Lung (tissue), 12 donors: ENCODE results near the gene TGFA. TPM values are rescaled to one million over a fixed set of nuclear protein-coding genes. Genes with fewer than 3 reads are reported as not detected.

Source experiments
- ATAC-seq: fragments of 200-7000 bp; cut with Tn5 transposase; one replicate; pipeline ENCODE4 v1.9.1; 2020; ENCODE audit warnings: moderate number of reproducible peaks; ENCODE audit not compliant: insufficient read depth, low FRiP score
- DNase-seq, 3 donors: peaks; one replicate each; pipeline ENCODE4 v3.0.0-alpha.2; 2013 to 2017
- H3K27ac ChIP-seq, 2 donors: one replicate each; pipeline ENCODE4 v1.5.1; 2013; ENCODE audit warnings: mild to moderate bottlenecking in 2 of 2, moderate library complexity in 2 of 2, control low read depth in 1 of 2, inconsistent platforms in 1 of 2, low read depth in 1 of 2, low read length in 1 of 2
- H3K27me3 ChIP-seq, 3 donors: one replicate each; pipeline ENCODE4 v1.5.1; 2013; ENCODE audit warnings: low read length in 2 of 3; ENCODE audit not compliant: control insufficient read depth in 3 of 3, insufficient read depth in 3 of 3
- H3K36me3 ChIP-seq, 4 donors: one replicate each; pipeline ENCODE4 v1.5.1; 2013; ENCODE audit warnings: low read length in 4 of 4, mild to moderate bottlenecking in 1 of 4, moderate library complexity in 1 of 4; ENCODE audit not compliant: control insufficient read depth in 4 of 4, insufficient read depth in 4 of 4
- H3K4me1 ChIP-seq, 5 donors: one replicate each; pipeline ENCODE4 v1.5.1; 2013; ENCODE audit warnings: low read length in 5 of 5, mild to moderate bottlenecking in 2 of 5, moderate library complexity in 1 of 5; ENCODE audit not compliant: control insufficient read depth in 5 of 5, insufficient read depth in 5 of 5
- H3K4me3 ChIP-seq: one replicate; pipeline ENCODE4 v1.5.1; 2013; ENCODE audit warnings: mild to moderate bottlenecking, control low read depth, moderate library complexity
- H3K9ac ChIP-seq, 2 donors: one replicate each; pipeline ENCODE4 v1.5.1; 2013; ENCODE audit warnings: low read length in 2 of 2, control low read depth in 1 of 2; ENCODE audit not compliant: insufficient read depth in 1 of 2
- H3K9me3 ChIP-seq, 4 donors: one replicate each; pipeline ENCODE4 v1.5.1; 2013; ENCODE audit warnings: low read length in 3 of 4, mild to moderate bottlenecking in 1 of 4, moderate library complexity in 1 of 4; ENCODE audit not compliant: control insufficient read depth in 4 of 4, insufficient read depth in 3 of 4
- WGBS, 2 donors: extraction: QIAGEN DNeasy Blood & Tissue Kit; methylation state at CpG; one replicate each; pipeline ENCODE4 v1.1.7; 2013; 5-methylcytosine and 5-hydroxymethylcytosine counted together
- polyA plus RNA-seq, 2 donors: library from polyadenylated mRNA; stranded (reverse); fragments of 200-250 nt; gene quantifications; one replicate each; pipeline ENCODE4 v1.2.1, GENCODE V29; 2013
- total RNA-seq, 2 donors: library from RNA; depleted of rRNA in 1 of 2; stranded (reverse); fragments of >200 nt in 1 of 2; gene quantifications; one replicate each; pipeline ENCODE4 v1.2.1, GENCODE V29; 2014 to 2021
- TF ChIP-seq, protein P1 (sequence below): IDR thresholded peaks from 2 replicates; pipeline ENCODE4 v1.5.1; 2012; ENCODE audit warnings: mild to moderate bottlenecking; ENCODE audit errors: control extremely low read depth, extremely low read depth
- donor health status: control.
- donor health status: control.
- donor health status: Bipolar disorder and iron deficiency.
- donor health status: healthy.
- donor health status: DM: yes; HTN: yes; CAD: no.

TGFA gene
- total and polyA plus RNA-seq, 4 donors: 1.9 to 13.0 (median 7.0) TPM

DNA sequence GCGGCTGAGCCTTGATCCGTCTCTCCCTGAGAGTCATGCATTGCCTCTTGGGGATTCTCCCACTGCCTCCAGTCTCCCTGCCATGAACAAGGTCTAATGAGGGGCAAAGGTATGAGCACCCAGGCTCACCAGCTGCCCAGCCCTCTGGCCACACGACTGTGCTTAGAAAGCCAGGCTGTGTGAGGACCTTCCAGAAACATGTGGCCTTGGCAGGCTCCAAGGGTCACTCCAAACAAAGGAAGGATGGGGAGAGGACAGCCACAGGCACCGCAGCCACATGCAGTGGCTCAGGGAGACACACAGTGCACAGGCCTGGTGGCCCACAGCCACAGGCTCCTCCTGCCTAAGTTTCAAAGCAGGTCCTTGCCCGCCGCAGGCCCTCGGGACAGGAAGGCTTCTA is 35.8 kb downstream of the TGFA start:
- Histone ChIP-seq H3K36me3 (no peaks in the 10 kb centered on the region), H3K27me3 (no peaks in the 10 kb centered on the region), H3K27ac (no peak overlapping the region), H3K9ac (no peak overlapping the region), H3K4me1 (peaks cover 0 to 9% (median 0%) of the 10 kb centered on the region in 5 donors), H3K9me3 (peaks cover 0 to 2% (median 0%) of the 10 kb centered on the region in 4 donors), H3K4me3 (no peak overlapping the region)
- no peak for ATAC-seq
- TF ChIP-seq, protein P1, sequence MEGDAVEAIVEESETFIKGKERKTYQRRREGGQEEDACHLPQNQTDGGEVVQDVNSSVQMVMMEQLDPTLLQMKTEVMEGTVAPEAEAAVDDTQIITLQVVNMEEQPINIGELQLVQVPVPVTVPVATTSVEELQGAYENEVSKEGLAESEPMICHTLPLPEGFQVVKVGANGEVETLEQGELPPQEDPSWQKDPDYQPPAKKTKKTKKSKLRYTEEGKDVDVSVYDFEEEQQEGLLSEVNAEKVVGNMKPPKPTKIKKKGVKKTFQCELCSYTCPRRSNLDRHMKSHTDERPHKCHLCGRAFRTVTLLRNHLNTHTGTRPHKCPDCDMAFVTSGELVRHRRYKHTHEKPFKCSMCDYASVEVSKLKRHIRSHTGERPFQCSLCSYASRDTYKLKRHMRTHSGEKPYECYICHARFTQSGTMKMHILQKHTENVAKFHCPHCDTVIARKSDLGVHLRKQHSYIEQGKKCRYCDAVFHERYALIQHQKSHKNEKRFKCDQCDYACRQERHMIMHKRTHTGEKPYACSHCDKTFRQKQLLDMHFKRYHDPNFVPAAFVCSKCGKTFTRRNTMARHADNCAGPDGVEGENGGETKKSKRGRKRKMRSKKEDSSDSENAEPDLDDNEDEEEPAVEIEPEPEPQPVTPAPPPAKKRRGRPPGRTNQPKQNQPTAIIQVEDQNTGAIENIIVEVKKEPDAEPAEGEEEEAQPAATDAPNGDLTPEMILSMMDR: no peak
- no peak for DNase-seq
- WGBS, 2 donors: 75 to 93% methylated on average over 7 of the region's 7 CpGs

DNA sequence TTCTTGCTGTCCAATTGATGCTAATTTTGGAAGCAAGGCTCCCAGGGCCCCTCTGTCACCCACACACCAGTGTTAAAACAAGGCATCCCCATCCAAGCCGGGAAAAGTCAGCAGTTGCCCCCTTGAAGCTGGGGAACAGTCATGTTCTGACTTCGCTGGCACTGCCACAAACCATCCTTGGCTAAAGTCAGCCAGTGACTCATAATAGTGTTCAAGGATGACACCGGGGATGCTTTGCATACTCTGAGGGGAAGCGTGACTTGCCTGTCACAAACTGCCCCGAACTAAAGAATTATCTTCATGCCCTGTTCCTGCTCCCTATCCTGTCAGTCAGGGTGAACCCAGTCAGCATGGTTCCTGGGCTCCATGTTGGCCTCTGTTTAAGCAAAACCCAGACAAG is 37.0 kb downstream of the TGFA start:
- peak overlapping the region in 1 of 2 donors; percentile 66 for H3K27ac ChIP-seq
- DNase-seq: no peak
- H3K9ac ChIP-seq: no peak overlapping the region
- ATAC-seq: no peak
- H3K27me3 ChIP-seq: no peaks in the 10 kb centered on the region
- H3K4me1 ChIP-seq: peaks cover 0 to 9% (median 0%) of the 10 kb centered on the region in 5 donors
- 47 to 67% methylated on average over 5 of the region's 5 CpGs for WGBS, 2 donors
- H3K9me3 ChIP-seq: peaks cover 0 to 2% (median 0%) of the 10 kb centered on the region in 4 donors
- TF ChIP-seq, protein P1: no peak
- no peaks in the 10 kb centered on the region for H3K36me3 ChIP-seq
- H3K4me3 ChIP-seq: no peak overlapping the region

DNA sequence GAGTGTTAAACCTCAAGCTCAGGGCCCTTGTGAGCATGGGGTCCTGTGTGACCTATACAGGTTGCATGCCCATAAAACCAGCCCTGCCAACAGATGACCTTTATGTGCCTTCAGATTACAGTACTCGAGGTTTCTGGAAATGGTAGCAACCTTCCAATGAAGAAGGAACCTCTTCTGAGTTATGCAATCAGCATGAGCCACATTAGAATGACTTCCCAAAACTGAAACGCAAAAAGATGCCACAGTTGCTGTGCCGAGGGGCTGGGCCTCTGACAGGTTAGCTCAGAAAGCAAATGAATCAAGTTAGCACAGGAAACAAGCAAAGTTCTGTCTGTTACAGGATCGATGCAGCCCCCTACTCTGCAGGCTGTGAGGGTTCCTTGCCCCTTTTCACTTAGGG is 37.7 kb downstream of the TGFA start:
- Histone ChIP-seq H3K27ac (peak overlapping the region in 1 of 2 donors; percentile 66), H3K36me3 (no peaks in the 10 kb centered on the region), H3K4me1 (peaks cover 0 to 9% (median 0%) of the 10 kb centered on the region in 5 donors), H3K9me3 (peaks cover 0 to 2% (median 0%) of the 10 kb centered on the region in 4 donors), H3K9ac (no peak overlapping the region), H3K27me3 (no peaks in the 10 kb centered on the region), H3K4me3 (no peak overlapping the region)
- WGBS, 2 donors: 14 to 45% methylated on average over 4 of the region's 4 CpGs
- ATAC-seq (peak; percentile 63), DNase-seq (no peak)
- TF ChIP-seq, protein P1: no peak

DNA sequence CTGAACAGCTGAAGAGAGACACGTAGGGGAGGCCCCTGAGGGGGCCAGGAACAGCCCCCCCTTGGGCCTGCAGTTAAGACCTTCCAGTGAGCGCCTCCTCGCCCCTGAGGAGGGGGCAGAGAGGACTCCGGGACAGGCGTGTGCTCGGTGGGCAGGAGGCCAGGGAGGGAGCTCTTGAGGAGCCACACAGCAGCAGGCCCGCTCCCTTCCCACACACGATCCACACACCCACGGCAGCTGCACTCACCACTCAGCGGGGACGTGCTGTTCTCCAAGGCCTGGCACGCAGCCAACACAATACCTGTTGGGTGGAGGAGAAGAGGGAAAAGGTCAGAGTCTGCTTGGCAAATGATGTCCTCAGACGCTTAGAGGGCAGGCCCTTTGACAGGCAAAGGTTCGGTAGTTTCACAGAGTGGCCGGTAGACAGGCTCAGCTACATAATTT is 39.0 kb downstream of the TGFA start:
- Histone ChIP-seq H3K27ac (no peak overlapping the region), H3K9me3 (peaks cover 0 to under 1% (median 0%) of the 10 kb centered on the region in 4 donors), H3K36me3 (no peaks in the 10 kb centered on the region), H3K27me3 (no peaks in the 10 kb centered on the region), H3K4me3 (no peak overlapping the region), H3K4me1 (peaks cover 0 to 6% (median 0%) of the 10 kb centered on the region in 5 donors), H3K9ac (no peak overlapping the region)
- no peak for ATAC-seq
- DNase-seq: peak; percentile 39 to 63 (median 50)
- 59 to 76% methylated on average over 15 of the region's 15 CpGs for WGBS, 2 donors
- TF ChIP-seq, protein P1: no peak
